GM19238 (cell line): ENCODE measurements around the gene MRO.
"Not testable (repeated sequence)": the region's sequence is repeated elsewhere in the genome, so short reads cannot be mapped to it uniquely, and the experiment has no call there.

ENCODE experiments used
- DNase-seq: peaks from one replicate; pipeline ENCODE4 v3.0.0; 2011; ENCODE audit warnings: low spot score; ENCODE audit not compliant: insufficient read length

MRO gene

GRCh38 chr18:50836521-50836957, 16.7 kb upstream of the MRO start:
- DNase-seq = no peak

GRCh38 chr18:50833496-50833895, 13.7 kb upstream of the MRO start:
- not testable (repeated sequence) for DNase-seq

- DNase-seq = no peak
These were observed 12.9 kb upstream of the MRO start for GRCh38 chr18:50832754-50833153.

DNA sequence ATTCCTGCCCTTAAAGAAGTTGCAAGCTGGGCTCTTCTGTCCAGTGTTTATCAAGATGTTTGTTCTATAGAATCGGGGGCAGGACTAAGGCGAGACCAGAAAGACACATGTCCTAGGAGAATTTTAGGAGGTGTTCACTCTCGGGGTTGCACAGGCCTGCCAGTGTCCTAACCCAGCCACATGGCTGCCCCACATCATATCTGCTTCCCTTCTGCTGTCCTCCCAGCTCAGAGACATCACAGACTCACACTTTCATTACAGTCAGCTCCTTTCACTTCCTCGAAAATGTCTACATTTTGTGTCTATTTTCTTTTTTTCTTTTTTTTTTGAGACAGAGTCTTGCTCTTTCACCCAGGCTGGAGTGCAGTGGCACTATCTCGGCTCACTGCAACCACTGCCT, 10.7 kb upstream of the MRO start:
- DNase-seq = no peak

DNA sequence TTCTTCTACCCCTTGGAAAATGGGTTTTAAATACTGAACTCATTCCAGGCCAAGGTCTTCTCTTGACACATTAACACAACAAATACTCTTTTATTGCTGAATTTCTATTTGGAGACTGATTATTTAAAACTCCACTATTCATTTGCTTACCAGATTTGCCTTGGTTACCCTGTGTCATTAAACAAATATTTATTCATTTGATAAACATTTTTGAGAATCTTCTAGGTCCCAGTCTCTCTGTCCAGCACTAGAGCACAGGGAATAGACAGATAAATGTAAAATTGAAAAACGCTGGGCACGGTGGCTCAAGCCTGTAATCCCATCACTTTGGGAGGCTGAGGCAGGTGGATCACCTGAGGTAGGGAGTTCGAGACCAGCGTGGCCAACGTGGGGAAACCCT, 9.8 kb upstream of the MRO start:
- no peak for DNase-seq

GRCh38 chr18:50826027-50826426, 6.2 kb upstream of the MRO start:
- no peak for DNase-seq

DNA sequence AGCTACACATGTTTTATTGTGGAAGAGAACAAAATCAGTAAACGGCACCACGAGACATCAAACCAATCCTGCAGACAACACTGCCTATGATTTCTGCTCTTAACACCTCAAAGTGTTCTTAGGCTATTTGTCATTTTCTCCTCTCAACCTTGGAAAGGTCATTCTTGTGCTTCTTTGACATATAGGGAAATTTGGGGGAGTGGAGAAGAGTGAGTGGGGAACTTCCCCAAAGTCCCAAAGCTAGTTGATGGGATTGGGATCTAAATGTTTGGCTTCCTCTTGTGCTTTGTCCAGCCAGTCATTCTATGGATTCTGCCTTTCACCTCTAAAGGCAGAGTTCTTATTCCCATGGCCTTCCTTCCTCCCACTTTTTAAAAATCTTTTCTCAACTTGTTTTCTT, 5.8 kb upstream of the MRO start:
- DNase-seq = no peak

DNA sequence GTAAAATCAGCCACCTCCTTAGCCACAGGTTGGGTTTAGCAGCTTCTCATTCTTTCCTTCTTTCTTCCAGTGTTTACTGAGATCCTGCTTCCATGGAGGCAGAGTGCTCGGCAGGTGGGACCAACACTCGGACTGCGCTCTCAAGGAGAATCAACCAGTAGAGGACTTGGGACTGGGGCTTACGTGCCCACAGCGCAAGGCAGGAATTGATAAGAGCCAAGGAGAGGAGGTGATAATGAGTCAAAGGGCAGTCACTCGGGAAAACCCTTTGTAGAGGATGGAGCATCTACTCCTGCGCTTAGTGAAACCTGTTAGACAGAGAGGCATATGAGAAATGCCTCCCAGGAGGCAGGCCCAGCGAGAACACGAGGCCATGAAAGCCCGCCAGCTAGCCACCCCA, 2.9 kb upstream of the MRO start:
- DNase-seq = no peak

DNA sequence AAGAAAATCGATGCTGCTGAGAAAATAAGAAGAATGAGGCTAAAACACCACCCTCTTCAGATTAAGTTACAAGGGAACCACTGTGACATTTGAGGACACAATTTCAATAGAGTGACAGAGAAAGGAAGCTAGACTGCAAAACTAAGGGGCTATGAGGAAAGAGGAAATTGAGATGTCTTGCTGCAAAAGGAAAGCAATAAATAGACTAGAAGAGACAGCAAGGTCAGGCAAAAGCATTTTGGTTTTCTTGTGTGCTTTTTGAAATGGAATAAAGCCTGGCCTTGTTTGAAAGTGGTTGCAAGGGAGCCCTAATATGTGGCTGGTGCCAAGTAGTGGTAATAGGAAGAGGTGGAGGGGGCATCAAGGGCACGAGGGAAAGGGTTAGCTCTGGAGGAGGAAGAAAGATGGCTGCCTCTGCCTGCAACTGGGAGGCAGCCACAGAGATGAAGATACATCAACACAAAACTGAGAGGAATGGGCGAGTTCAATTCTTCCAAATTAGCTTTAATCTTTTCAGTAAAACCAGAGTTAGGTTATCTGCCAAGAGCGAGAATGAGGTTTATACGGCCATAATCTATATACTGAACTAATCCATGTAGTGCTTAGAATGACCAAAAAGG, 1.2 kb upstream of the MRO start:
- DNase-seq = no peak

DNA sequence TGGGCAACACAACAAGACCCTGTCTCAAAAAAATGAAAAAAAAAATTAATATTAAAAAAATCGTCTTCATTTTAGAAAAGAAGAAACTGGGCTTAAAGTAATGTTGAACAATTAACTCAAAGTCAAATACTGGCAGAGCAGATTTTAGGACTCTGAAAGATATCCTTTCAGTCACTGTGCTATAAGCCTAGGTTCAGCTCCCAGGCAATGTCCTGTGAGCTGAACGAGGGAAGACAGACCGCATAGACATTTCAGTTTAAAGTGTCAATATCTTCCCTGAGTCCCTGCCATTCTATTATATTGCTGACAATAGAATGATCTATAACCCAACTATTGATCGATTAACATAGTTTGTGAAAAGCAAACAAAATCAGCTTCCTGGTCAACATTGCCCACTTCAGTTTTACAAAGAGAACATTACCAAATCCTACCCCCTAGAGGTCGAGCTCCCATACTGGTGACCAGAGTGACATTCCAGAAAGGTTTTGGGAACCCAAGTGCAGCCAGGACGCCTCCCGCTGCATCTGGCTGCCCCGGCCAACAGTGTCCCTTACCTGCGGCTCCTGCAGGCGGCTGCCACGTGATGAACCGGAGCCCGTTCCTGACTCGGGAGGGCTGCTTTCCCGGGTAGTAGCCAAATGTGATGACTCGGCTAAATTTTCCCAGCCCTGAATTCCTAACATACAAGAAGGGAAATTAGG, 639 bp downstream of the MRO start:
- no peak for DNase-seq

GRCh38 chr18:50816419-50817166, 3.2 kb downstream of the MRO start:
- DNase-seq = no peak

GRCh38 chr18:50814395-50814794, 5.4 kb downstream of the MRO start:
- no peak for DNase-seq

GRCh38 chr18:50813353-50813752, 6.5 kb downstream of the MRO start:
- no peak for DNase-seq

GRCh38 chr18:50812834-50813233, 7.0 kb downstream of the MRO start:
- DNase-seq = no peak

- no peak for DNase-seq
These were observed 12.6 kb downstream of the MRO start for GRCh38 chr18:50807176-50807575.

- no peak for DNase-seq
These were observed 13.6 kb downstream of the MRO start for GRCh38 chr18:50806208-50806616.

DNA sequence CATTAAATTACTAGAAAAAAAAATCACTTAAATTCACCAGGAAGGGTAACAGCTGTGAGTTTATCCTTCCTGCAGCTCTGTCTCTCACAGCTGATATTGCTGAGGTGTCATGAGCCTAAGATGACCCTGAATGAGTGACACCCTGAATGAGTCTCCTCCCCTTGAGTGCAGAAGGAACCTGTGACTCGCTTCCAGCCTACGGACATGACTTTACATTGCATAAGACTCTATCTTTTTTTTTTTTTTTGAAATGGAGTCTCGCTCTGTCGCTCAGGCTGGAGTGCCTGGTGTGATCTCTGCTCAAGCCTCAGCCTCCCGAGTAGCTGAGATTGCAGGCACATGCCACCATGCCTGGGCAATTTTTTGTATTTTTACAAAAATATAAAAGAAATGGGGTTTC, 14.1 kb downstream of the MRO start:
- no peak for DNase-seq

GRCh38 chr18:50803592-50803991, 16.2 kb downstream of the MRO start:
- DNase-seq = no peak

GRCh38 chr18:50802141-50802540, 17.7 kb downstream of the MRO start:
- no peak for DNase-seq

GRCh38 chr18:50797142-50797541, 22.7 kb downstream of the MRO start:
- no peak for DNase-seq

DNA sequence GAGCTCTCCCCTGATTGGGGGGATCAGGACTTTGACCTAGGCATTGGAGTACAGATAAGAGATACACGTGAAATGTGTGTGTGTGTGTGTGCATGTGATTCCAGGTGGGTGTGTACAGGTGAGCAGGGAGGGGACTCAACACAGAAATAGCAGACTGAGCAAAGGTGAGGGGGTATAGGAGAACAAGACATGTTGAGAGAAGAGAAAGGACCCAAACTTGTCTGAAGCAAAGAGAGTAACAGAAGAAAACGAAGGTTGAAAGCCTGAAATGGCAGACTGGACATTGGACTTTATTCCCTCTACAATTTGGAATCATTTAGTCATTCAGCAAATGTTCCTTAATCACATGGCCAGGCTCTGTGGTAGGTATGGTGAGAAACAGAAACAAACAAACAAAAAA, 23.3 kb downstream of the MRO start:
- DNase-seq = no peak
